Dermis blood vessel endothelial cell (primary cell): ENCODE data around the gene TMEM106C. TPM values are rescaled to one million over a fixed set of nuclear protein-coding genes. Genes with fewer than 3 reads are reported as not detected.

Experiments used
- DNase-seq: peaks from one replicate; pipeline ENCODE4 v3.0.0; 2010
- total RNA-seq: library from RNA; depleted of rRNA; stranded (reverse); fragments of >200 nt; gene quantifications from 2 replicates; pipeline ENCODE4 v1.2.3, GENCODE V29; 2014

TMEM106C gene, protein sequence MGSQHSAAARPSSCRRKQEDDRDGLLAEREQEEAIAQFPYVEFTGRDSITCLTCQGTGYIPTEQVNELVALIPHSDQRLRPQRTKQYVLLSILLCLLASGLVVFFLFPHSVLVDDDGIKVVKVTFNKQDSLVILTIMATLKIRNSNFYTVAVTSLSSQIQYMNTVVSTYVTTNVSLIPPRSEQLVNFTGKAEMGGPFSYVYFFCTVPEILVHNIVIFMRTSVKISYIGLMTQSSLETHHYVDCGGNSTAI
- 74.4 and 84.6 TPM in 2 replicates for total RNA-seq

DNA sequence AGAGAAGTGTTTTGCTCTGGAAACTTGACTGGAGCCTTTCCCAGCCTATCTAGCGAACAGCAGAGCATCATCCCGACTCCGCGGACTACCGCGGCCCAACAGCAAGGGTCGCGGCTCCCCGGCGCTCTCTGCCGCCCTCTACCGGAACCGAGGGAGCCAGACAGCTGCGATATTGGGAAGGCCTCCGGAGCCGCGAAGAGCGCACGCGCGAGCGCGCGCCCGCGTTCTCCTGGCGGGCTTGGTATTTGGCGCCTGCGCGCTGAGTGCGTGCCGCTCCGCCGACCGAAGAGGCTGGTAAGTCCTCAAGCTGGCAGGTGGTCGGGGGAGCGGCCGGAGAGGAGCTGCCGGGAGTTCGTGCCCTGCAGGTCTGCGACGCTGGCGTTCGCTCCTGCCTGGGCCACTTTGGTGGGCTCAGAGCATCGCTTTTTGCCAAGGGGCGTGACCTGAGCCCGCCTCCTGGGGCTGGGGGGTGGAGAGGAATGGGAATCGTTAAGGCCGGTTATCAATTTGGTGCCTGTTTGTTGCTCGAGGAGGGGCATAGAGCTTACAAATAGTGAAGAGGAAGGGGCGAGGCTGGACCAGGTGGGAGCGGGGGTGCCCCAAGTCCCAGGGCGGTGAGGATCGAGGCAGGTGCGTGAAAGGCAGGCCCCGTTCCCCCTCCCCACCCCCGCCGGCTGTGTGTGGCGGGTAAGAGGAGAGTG lies at the start of gene TMEM106C:
Gene TMEM106C, plus strand, starts transcription at position 257 of the 701 bp plus-strand sequence. CDS start 641 bp downstream, outside the sequence.
- peak; percentile 93 for DNase-seq

DNA sequence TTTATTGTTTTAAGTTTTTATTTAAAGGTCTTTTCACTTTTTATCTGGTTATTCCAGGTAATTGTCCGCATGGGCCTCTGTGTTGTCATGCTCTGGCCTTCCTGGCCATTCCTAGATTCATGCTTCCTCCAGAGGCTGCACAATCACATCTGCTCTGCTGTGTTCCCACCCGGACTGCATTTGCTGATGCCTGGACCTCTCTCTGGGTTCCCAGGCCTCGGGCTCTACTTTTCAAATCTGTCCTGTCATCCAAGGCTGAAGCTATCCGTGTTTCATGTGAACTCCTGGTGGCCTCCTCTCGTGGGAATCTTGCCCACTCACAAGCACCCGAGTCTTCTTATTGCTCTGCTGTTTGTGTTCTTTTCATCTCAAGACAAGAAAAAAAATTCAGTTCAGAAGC lies 42.5 kb upstream of the TMEM106C start:
- DNase-seq: no peak

DNA sequence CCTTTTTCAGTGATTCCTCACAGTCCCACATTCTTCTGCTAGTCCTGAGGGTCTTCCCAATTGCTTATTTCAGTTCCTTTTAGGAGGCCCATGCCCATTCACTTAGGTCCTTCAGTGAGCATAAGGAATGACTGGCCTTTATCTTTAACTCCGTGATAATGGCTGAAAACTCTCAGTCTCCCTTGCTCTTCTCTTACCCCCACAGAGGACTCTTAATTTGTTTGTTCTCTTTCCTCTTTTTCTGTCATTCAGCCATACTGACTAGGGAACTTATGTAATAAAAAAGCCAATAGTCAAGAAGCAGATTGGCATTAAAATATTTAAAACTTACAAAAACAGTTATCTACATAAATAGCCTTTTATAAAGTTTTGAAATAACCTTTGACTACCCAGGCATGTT lies 41.5 kb upstream of the TMEM106C start:
- DNase-seq: no peak

DNA sequence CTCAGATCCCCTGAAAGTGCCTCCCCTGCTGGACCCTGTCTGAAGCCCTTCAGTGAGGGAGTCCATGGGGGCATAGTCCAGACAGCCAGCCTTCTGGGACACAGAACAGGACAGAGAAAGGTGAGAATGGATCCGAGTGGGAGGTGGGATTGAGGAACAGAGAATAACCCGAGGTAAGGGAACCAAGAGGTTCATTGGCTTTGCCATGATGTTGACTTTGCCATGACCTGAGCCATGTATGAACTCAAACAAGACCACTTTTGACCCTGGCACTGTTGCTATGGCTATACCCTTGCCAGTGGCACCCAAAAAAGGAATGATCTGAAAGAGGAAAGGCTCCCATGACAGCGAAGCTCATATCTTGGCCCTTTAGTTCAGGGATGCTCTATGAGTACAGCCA lies 36.0 kb upstream of the TMEM106C start:
- no peak for DNase-seq

DNA sequence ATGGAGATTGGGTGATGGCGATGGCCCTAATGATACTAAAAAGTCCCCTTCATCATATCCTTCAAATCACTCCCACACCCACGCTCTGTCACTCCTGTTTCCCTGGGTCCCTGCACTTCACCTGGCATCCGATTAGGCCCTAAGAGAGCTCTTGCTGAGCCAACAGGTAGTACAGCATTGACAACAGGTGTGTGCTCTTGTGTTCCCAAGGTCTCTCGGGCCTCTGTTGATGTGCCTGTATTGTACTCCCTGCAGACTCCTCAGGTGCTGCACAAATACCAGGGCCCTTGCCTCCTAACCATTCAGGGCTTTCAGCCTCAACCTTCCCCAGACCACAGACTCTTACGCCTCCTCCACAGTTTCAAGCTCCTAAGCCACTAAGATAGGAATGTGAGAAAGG lies 32.8 kb upstream of the TMEM106C start:
- DNase-seq: no peak

DNA sequence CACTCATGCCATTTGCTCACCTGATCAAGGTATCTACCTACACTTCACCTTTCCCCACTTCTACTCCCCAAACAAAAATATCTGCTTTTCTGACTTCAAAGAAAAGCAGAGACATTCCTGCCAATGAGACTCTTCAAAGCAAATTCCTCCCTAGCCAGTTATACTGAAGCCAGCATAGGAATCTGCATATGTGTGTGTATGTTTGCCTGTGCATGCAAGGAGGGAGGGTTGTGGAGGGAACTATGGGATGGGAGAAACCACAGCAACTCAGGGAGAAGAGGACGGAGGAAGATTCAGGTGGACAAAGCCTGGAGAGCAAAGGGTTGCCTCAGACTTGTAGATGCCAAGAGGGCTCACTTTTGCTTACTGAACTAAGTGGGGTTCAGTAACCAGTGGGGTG lies 32.2 kb upstream of the TMEM106C start:
- DNase-seq: no peak

DNA sequence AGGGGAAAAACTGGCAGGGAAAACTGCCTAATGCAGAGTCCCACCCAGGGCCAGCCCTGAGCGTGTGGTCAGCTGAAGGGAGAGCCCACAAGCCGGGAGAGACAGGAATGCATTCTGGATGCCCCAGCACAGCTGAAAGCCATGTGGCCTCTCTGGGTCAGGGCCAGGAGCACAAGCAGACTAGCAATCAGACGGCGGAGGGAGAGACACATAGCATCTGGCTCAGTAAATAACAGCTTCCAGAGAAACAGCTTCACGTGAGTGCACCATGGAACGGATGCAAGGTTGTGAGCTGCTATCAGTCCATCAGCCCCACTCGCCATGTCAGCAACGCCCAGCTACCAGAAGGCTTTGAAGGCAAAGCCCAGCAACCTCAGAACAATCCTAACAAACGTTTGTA lies 28.2 kb upstream of the TMEM106C start:
- DNase-seq: no peak

DNA sequence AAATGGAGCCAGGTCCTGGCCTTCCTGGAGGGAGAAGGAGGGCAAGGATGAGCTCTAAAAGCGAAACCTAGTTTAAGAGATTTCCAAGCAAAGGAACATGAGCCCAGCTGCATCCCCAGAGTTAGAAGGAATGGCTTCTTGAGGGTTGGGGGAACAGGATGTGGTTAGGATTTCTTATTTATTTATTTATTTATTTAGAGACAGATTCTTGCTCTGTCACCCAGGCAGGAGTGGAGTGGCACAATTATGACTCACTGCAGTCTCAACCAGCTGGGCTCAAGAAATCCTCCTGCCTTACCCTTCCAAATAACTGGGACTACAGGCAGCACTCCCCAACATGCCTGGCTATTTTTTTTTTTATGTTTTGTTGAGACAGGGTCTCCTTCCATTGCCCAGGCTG lies 25.3 kb upstream of the TMEM106C start:
- DNase-seq: no peak

DNA sequence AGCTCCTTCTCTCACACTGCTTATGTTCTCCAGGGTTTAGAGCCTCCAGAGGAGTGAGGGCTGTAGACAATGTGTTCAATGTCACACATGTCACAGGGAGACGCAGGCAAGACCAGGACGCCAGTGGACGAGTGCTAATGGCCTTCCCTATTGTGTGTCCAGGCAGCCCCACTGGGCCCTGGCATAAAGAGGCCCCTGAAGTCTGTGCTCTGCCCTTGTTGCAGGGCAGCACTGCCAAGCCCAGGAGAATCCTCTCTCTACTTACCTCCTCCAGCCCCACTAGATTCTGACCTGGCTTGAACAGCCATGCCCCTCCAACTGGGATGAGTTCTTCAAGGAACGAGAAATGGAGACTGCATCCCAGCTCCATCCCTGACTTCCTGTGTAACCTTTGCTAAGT lies 24.8 kb upstream of the TMEM106C start:
- DNase-seq: no peak

DNA sequence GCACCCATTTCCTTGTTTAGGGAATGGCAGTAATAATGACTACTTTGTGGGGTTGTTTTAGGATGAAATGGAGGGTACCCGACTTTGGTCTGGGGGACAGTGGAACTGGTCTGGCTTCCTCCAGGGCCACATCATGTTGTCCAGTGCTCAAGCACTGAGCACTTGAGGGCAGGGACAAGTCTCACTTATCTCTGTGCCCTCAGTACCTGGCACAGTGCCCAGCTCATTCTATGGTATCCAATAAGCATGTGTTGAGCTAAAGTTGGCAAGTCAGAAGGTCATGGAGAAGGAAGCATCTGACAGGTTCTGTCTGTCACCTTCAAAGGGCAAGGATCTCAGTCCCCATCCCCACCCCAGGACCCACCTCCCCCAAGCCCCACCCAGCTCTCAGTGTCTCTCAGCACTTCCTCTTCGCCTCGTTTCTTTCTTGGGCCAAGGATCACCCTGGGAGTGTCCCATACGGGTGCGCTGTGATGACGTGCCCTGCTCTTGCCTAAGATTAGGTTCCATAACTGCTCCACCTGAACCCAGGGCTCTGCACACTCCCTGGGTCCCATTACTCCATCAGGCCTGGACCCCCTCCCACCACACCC lies 24.3 kb upstream of the TMEM106C start:
- no peak for DNase-seq

DNA sequence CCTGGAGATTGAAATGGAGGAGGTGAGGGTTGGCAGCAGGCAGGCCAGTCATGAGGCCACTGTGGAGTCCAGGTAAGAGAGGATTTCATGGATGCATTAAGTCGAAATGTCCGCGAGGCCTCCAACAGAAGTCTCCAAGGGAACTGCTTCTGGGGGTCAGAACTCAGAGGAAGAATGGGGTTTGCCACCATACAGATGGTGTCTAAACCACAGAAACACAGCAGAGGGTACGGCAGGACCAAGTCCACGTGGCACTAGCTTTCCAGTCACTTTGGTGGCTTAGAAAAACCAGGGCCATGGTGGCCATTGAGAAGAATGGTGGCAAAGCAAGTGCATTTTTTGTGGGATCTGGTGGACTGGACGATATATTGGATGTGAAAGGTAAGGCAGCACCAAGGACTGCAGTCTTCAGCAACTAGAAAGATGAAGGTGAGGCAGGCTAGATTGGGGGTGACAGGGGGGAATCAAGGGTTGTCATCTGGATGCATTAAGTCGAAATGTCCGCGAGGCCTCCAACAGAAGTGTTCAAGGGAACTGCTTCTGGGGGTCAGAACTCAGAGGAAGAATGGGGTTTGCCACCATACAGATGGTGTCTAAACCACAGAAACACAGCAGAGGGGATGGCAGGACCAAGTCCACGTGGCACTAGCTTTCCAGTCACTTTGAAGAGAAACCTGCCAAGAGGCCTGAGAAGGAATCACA lies 22.5 kb upstream of the TMEM106C start:
- no peak for DNase-seq

DNA sequence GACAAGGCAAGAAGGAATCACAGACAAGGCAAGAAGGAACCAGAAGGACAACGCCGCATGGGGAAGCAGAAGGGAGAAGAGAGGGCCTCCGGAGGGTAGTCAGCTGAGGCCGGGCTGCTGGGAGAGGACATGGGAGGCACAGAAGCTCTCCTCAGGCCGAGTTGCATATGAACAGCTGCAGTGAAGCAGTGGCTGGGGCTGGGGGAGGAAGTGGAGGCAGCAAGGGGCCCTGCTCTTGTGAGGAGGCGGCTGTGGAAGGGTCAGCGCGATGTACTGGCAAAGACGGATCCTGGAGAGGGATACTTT lies 22.0 kb upstream of the TMEM106C start:
- DNase-seq: no peak

DNA sequence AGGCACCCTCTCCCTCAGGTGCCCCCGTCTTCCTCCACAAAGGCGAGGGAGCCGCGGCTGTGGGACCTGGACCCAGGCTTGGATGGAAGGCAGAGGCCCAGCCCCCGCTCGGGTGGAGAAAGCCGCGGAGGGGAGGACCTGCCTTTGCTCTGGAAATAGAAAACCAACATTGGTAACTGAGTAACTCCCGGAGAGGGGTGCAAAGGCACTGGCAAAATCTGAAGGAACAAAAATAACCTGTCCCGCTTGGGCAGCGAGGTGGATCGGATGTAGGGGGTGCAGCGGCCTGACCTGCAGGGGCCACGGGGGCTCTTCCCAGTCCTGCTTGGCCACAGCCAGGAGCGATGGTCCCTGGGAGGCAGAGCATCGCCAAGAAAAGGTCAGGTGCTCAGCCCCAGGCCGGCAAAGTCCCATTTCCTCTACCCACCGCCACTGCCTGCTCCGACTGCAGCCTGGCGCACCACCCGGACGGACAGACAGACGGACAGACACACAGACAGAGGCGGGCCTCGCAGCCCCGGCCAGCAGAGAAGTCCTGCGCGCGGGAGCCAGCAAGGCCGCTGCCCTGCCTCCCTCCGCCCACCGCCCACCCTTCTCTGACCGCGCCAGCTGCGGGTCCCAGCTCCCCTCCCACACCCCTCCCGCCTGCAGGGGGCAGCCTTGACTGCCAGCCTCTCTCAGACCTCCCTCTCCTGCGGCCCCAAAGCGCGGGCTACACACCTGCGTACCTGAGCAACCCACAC lies 21.4 kb upstream of the TMEM106C start:
- peak; percentile 28 for DNase-seq

DNA sequence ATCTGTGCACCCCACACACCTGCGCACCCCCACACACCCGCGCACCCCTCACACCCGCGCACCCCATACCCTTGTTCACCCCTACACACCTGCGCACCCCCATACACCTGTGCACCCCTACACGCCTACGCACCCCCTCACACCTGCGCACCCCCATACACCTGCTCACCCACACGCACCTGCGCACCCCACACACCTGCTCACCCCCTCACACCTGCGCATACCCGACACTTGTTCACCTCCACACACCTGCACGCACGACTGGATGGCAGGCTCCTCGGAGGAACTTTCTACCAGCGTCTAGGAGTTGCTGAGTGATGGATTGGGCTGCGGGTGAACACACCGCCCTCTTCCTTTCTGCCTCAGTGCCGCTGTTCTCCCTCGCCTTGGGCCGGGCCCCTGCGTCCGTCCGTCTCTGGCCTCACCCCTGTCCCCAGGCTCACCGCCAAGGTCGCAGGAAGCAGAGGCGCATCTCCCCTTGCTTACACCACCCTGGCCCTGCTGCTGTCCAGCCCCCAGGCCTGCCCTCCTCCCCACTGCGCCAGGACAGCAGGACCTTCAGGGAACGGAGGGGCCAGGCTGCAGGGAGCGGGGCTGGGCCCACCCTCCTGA lies 20.7 kb upstream of the TMEM106C start:
- no peak for DNase-seq

DNA sequence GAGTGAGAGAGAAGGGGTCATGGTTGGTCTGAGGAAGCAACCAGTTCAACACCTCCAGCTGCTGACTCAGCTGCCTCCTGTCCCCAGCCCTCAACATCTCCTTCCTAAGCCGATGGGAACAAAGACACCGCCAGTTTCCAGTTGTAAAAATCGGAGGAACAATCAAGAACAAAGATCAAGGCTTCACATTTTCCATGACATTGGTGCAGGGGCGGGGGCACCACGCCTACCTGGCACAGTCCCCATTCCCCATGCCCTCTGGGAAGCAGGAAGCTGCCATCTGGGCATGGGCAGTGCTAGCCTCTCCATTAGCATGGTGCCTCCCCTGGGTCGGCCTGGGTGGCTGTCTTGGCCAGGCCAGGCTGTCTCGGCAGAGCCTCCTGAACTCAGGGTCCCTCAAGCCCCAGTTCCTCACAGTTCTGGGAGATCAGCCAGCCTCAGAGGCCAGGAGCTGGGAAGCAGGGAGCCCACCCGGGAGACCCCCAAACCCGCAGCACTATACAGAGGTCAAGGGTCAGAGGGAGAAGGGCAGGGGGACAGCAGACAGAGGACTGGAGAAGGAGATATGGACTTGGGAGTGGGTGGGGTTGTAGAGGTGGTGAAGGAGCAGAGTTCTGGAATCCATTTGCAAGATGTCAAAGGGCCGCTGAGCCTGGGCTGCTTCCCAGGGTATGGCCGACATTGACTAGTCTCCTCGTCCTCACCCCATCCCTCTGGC lies 19.6 kb upstream of the TMEM106C start:
- peak; percentile 6 for DNase-seq

DNA sequence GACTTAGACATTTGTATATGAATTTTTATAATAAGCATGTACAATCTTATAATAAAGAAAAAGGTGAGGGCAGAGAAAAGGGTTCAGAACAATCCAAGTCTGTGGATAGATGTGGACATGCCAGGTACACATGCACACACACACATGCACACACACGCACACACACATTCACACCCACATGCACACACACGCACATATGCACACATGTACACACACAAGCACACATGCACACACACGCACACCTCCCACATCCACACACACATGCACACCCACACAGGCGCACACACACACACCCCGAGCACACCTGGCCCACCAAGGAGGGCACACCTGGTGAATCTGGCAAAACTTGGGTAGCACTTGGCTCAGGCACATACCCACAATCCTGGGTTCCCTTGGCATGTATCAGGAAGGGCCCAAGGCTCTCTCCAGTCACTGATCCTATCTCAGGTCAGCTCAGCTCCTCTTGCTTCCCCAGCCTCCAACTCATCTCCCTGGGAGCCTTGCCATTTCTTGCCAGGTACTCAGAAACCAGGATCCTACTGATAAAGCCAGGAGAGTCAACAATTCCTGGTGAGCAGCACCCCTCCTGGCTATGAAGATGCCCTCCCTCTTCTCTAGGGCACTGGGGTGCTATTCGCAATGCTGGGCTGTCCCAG lies 18.6 kb upstream of the TMEM106C start:
- DNase-seq: no peak

DNA sequence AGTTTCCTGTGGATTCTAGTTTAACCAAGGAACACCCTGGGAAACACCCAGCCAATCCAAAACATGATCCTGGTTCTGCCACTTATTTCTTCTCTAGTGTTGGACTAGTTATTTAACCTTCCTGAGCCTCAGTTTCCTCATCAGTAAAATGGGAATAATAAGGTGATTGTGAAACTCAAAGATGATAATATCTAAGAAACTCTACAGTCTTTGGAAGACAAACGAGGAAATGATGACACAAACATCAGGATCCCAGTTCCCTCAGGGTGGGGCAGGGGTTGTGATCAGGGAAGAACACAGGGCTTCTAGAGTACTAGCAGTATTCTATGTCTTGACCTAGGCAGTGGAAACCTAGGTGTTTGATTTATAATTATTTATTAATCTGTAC lies 18.1 kb upstream of the TMEM106C start:
- DNase-seq: no peak

DNA sequence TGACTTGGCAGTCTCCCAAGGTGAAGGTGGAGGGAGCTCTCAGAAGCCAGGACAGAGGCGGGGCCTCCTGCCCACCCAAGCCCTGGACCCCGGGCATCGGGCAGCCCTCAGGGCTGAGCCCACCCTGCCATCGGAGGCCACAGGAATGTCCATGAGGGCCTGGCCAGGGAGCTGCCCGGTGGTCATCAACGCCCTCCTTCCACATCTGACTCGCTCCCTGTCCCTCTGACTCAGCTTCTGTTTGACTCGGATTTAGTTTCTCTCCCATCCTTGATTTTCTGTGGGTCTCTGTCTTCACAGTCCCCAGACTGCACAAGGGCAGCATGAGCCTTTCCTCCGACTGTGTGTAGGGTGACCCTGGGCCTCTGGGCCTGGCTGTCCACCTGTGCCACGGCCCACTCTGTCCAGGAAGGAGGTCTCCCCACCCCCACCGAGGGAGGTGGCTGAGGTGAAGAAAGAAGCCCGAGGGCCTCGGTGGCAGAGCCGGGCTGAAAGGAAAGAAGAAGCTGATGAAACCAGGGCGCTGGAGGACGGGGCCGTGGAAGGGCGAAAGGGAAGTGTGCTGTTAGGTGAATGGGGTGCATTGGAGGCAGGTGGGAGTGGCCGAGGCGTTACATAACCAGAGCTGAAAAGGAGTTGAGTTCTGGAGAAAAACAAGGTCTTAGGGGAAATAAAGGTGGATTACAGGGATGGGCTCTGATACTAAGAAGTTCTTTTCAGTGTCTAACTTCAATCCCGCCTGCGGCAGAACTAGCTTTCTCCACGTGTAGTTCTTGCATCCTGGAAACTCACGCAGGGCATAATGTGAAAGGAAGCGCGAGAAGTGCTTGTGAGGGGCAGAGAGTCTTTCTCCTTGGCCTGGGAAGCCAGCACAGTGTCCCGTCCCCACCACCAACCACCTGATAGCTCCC lies 16.7 kb upstream of the TMEM106C start:
- no peak for DNase-seq

DNA sequence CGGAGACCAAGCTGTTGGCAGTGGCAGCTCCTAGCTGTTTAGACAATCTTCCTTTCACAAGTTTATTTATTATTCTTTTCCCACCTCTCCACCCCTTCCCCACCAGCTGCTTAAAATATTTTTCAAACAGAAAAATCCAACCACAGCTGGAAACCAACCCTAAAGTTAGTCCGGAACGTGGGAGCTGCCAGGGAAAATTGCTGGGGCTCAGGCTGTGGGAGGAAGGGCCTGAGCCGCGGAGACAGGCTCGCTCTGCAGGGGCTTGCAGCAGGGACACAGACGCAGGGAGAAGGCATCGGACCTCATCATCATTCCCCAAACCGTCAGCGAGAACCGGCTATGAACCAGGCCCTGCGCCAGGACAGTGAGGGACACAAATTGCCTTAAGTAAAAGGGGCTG lies 16.1 kb upstream of the TMEM106C start:
- DNase-seq: no peak
